Stomach smooth muscle (tissue), 2 donors: ENCODE measurements around the gene ZCCHC7.

Source experiments
- H3K27ac ChIP-seq: one replicate; pipeline ENCODE4 v1.7.0; 2013; ENCODE audit warnings: mild to moderate bottlenecking, low read length, inconsistent platforms
- H3K27me3 ChIP-seq, 2 donors: one replicate each; pipeline ENCODE4 v1.7.0; 2013; ENCODE audit warnings: low read length in 2 of 2; ENCODE audit not compliant: insufficient read depth in 2 of 2, control insufficient read depth in 1 of 2
- H3K36me3 ChIP-seq, 2 donors: one replicate each; pipeline ENCODE4 v1.7.0; 2013; ENCODE audit warnings: low read length in 2 of 2; ENCODE audit not compliant: control insufficient read depth in 2 of 2, insufficient read depth in 2 of 2
- H3K4me1 ChIP-seq: one replicate; pipeline ENCODE4 v1.7.0; 2013; ENCODE audit warnings: low read length; ENCODE audit not compliant: control insufficient read depth, insufficient read depth
- H3K4me3 ChIP-seq, 2 donors: one replicate each; pipeline ENCODE4 v1.7.0; 2013; ENCODE audit warnings: low read length in 2 of 2
- H3K9ac ChIP-seq, 2 donors: one replicate each; pipeline ENCODE4 v1.7.0; 2013; ENCODE audit warnings: low read length in 2 of 2, mild to moderate bottlenecking in 1 of 2
- H3K9me3 ChIP-seq, 2 donors: one replicate each; pipeline ENCODE4 v1.7.0; 2013; ENCODE audit warnings: low read length in 2 of 2; ENCODE audit not compliant: control insufficient read depth in 2 of 2
- donor health status: healthy.
- donor health status: Pancreatic carcinoma.

The ZCCHC7 gene

GRCh38 chr9:37374892-37375291, 254.5 kb downstream of the ZCCHC7 start:
- Histone ChIP-seq H3K27me3 (no peaks in the 10 kb centered on the region), H3K36me3 (no peaks in the 10 kb centered on the region), H3K9ac (no peak overlapping the region), H3K9me3 (no peaks in the 10 kb centered on the region), H3K4me1 (no peaks in the 10 kb centered on the region), H3K27ac (no peak overlapping the region), H3K4me3 (no peak overlapping the region)

DNA sequence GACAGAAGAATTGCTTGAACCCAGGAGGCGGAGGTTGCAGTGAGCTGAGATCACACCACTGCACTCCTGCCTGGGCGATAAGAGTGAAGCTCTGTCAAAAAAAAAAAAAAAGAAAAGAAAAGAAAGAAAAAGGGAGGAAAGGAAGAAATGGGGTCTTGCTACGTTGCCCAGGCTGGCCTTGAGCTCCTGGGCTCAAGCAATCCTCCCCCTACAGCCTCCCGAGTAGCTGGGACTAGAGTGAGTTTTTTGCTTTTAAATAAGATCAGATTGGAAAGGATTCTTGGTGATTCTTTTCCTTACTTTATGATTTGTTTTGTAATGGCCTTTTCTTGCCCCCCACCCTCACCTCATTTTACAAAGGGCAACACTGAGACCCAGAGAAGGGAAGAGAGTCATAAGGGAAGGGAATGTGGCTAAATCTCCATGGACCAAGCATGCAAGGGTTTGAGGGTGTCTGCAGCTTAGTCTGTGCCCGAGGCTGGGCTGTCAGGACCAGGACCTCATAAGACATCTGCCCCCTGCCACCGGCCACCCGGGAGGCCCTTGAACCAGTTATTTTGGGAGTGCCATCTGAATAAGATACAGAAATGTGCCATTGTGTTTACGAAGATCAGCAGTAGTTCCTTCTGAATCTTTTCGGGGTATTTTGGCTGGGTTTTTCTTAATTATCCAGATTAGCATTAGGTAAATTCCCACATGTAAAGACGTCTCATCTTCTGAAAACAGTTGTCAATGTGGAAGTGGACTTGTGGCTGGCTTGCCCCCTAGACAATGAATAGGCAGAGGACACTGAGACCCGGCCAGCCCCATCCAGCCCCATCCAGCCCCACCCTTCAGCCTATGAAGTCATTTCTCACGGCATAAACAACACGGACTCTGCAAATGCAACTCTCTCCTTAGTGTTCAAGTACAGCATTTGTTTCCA, 257.6 kb downstream of the ZCCHC7 start:
- no peaks in the 10 kb centered on the region for H3K36me3 ChIP-seq

GRCh38 chr9:37378613-37379004, 258.2 kb downstream of the ZCCHC7 start:
- Histone ChIP-seq H3K4me1 (no peaks in the 10 kb centered on the region), H3K27me3 (no peaks in the 10 kb centered on the region), H3K9ac (no peak overlapping the region), H3K36me3 (no peaks in the 10 kb centered on the region), H3K27ac (no peak overlapping the region), H3K9me3 (no peaks in the 10 kb centered on the region), H3K4me3 (no peak overlapping the region)

More for the DNA sequence above, 257.6 kb downstream of the ZCCHC7 start:
- no peaks in the 10 kb centered on the region for H3K27me3 ChIP-seq
- H3K4me1 ChIP-seq: no peaks in the 10 kb centered on the region
- no peak overlapping the region for H3K27ac ChIP-seq
- no peaks in the 10 kb centered on the region for H3K9me3 ChIP-seq
- H3K4me3 ChIP-seq: no peak overlapping the region
- no peak overlapping the region for H3K9ac ChIP-seq

GRCh38 chr9:37379835-37380234, 259.5 kb downstream of the ZCCHC7 start:
- no peaks in the 10 kb centered on the region for H3K4me1 ChIP-seq
- no peak overlapping the region for H3K27ac ChIP-seq
- H3K27me3 ChIP-seq: no peaks in the 10 kb centered on the region
- H3K36me3 ChIP-seq: no peaks in the 10 kb centered on the region
- H3K9ac ChIP-seq: no peak overlapping the region
- H3K4me3 ChIP-seq: no peak overlapping the region
- H3K9me3 ChIP-seq: no peaks in the 10 kb centered on the region

GRCh38 chr9:37380570-37380969, 260.2 kb downstream of the ZCCHC7 start:
- H3K9ac ChIP-seq: no peak overlapping the region

DNA sequence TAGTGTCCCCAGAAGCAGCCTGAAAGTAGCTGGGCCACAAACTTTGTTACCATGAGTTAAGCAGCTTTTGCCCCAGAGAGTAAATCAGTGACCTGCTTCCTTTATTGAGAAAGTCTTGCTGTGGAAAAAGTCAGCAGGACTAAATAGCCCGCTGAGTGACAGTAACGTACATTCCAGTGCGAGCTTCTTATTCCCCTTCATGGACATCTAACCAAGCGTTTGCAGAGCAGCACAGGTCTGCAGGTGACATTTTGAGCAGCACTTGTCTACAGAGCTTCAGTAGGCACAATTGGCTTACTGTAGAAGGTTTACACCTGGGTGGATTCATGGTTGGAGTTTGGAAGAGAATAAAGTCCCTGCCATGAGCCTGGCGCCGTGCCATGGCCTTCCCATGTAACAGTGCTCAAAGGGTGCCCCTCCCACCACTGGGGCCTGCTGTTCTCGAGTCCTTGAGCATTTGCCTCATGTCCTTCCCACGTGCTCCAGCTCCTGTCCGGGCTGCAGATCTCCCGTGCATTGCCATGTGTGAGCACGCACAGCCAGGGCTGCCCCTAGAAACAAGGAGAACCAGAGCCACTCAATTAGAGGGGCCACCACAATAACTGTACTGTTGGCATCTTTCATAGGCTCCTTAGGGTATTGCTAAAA, 260.8 kb downstream of the ZCCHC7 start:
- Histone ChIP-seq H3K4me1 (no peaks in the 10 kb centered on the region), H3K9ac (no peak overlapping the region), H3K36me3 (no peaks in the 10 kb centered on the region), H3K9me3 (no peaks in the 10 kb centered on the region), H3K27ac (no peak overlapping the region), H3K27me3 (no peaks in the 10 kb centered on the region), H3K4me3 (no peak overlapping the region)

More at GRCh38 chr9:37380570-37380969, 260.2 kb downstream of the ZCCHC7 start:
- no peaks in the 10 kb centered on the region for H3K27me3 ChIP-seq
- H3K27ac ChIP-seq: no peak overlapping the region
- no peaks in the 10 kb centered on the region for H3K36me3 ChIP-seq
- H3K9me3 ChIP-seq: no peaks in the 10 kb centered on the region
- no peaks in the 10 kb centered on the region for H3K4me1 ChIP-seq
- H3K4me3 ChIP-seq: no peak overlapping the region

GRCh38 chr9:37382161-37382981, 262.0 kb downstream of the ZCCHC7 start:
- Histone ChIP-seq H3K4me3 (no peak overlapping the region), H3K27me3 (no peaks in the 10 kb centered on the region), H3K36me3 (no peaks in the 10 kb centered on the region), H3K9me3 (no peaks in the 10 kb centered on the region), H3K9ac (no peak overlapping the region), H3K27ac (no peak overlapping the region), H3K4me1 (no peaks in the 10 kb centered on the region)

GRCh38 chr9:37382982-37383357, 262.6 kb downstream of the ZCCHC7 start:
- no peak overlapping the region for H3K27ac ChIP-seq
- no peaks in the 10 kb centered on the region for H3K9me3 ChIP-seq
- no peak overlapping the region for H3K4me3 ChIP-seq

DNA sequence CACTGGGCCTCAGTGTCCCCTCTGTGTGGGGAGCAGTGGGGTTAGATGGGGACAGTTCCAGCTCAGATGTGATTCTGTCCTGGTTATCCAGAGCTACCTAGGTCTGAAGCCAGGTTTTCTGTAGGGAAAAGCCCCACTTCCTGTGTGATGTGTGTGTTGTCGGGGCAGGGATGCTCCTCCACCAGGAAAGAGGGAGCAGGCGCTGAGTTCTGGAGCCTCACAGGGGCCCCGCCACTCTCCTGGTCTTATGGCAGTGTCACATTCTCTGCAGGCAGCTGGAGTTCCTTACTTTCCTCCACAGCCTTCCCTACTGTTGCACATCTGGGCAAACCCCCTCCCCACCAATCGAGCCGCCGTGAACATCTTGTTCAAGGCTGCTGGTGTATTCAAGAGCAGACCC, 263.0 kb downstream of the ZCCHC7 start:
- H3K4me1 ChIP-seq: no peaks in the 10 kb centered on the region
- H3K27me3 ChIP-seq: no peaks in the 10 kb centered on the region
- H3K27ac ChIP-seq: no peak overlapping the region
- H3K9ac ChIP-seq: no peak overlapping the region
- H3K4me3 ChIP-seq: no peak overlapping the region
- H3K36me3 ChIP-seq: no peaks in the 10 kb centered on the region
- no peaks in the 10 kb centered on the region for H3K9me3 ChIP-seq

More at GRCh38 chr9:37382982-37383357, 262.6 kb downstream of the ZCCHC7 start:
- no peaks in the 10 kb centered on the region for H3K27me3 ChIP-seq
- no peak overlapping the region for H3K9ac ChIP-seq
- H3K36me3 ChIP-seq: no peaks in the 10 kb centered on the region
- no peaks in the 10 kb centered on the region for H3K4me1 ChIP-seq

DNA sequence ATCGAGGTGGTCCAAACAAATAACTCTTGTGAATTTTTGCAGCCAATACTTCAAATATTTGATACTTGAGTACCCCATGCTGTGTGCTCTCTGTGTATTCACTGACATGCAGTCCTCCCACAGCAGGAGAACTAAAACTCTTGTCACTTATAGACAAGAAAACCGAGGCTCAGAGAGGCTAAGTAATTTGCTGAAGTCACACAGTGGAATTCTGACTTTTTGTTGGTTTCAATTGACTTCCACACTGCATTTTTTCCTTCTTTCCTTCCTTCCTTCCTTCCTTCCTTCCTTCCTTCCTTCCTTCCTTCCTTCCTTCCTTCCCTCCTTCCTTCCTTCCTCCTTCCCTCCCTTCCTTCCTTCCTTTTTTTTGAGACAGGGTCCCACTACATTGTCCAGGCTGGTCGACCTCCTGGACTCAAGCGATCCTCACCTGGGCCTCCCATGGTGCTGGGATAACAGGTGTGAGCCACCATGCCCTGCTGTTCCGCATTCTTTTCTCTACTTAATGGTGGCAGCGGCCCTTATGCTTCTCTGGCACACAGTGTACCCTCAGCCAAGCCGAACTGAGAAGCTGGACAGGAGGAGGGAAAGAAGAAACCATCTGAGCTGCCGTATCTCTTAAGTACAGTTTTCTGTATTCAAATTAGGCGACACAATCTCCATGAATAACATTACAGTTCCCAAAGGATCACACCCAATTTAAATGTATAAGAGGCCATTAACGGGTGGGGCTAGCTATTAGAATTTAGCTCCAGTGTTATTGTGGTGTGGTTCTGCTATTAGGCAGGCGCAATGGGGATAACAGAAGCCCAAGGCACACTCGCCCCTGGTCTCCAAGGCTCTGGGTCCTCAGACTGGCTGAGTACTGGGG, 263.7 kb downstream of the ZCCHC7 start:
- H3K4me3 ChIP-seq: no peak overlapping the region
- H3K27ac ChIP-seq: no peak overlapping the region
- no peaks in the 10 kb centered on the region for H3K4me1 ChIP-seq
- H3K27me3 ChIP-seq: no peaks in the 10 kb centered on the region
- H3K9ac ChIP-seq: no peak overlapping the region
- no peaks in the 10 kb centered on the region for H3K9me3 ChIP-seq
- no peaks in the 10 kb centered on the region for H3K36me3 ChIP-seq
